Activated naive CD4-positive, alpha-beta T cell (primary cell): ENCODE results near the gene DNAJC13.
A peak's percentile ranks its signal among the peaks of the same experiment; 100 is the strongest.

Experiments used
- DNase-seq, 4 experiments: peaks; one replicate each; lab custom pipeline; 2025; lab: John Stamatoyannopoulos, UW

The DNAJC13 gene

DNA sequence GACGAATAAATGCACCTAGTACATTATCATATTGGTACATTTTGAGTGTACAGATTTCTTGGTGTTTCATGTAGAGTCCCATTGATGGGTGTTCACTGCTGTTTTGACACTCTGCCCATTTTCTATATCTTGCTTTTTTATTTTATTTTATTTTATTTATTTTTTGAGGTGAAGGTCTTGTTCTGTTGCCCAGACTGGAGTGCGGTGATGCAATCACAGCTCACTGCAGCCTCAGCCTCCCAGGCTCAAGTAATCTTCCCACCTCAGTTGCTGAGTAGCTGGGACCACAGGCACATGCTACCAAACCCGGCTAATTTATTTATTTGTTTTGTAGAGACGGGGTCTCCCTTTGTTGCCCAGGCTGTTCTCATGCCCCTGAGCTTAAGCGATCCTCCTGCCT, 44.2 kb downstream of the DNAJC13 start:
- DNase-seq: no peak

DNA sequence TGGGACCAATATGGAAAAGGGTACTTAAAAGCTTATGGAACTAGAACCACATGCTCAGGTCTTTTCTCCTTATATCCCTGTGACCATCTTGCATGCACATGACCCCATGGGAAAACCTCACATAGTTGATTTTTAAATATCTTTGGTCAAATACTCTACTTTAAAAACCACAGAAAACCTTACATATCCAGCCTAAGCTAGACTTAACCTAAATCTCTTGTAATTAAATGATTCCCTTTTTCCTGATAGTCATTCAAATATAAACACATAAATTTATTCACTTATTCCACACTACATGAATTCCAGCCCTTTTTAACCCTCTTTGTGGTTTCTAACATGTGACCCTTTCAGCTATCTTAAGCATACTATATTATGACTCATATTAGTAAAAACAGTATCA, 46.8 kb downstream of the DNAJC13 start:
- no peak for DNase-seq

DNA sequence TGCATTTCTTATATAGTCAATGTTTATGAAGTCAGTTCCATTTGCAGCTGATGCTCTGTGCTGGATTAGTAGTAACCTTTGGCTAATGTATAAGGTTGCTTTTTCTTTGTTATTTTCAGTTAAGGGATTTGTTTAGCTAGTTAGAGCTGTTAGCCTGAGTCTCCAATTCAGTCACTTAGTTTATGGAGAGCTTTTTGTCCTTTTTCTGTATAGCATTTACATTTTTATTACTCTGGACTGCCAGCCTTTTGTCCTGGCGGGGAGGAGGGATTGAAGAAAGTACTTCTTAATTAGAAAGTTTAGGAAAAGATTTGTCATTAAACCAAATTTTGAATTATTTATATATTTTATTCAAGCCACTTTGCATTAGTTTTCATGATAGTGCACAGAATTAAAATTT, 52.0 kb downstream of the DNAJC13 start:
- no peak for DNase-seq

DNA sequence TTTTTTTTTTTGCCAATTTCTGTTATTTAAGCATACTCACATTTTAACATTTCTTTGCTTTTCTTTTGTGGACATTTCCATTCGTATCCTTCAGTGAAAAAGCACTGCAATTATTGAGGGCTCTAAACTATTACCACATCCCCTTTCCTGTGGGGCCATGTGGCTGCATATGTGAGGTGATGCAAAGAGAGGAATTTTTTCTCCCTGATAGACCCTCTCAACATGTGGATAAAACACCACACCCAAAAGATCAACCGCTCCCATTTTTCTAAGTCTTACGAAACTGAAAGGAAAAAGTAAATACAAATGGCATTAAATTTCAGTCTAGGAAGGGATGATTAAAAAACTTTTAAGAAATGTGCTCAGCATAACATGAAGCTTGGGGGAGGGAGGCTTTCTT, 68.8 kb downstream of the DNAJC13 start:
- no peak for DNase-seq

DNA sequence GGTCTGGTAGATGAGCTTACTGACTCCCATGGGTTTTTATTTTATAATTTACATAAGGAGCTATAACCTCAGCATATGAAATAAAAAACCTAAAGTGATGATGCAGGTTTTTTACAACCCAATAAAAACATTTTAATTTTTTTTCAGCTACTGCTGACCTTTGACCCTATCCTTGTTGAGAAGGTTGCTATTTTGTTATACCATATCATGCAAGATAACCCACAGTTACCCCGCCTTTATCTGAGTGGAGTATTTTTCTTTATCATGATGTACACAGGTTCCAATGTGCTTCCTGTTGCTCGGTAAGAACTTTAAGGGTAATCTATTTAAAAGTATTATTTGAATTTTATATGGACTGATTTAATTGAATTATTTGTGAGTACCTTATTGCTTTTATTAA, 70.8 kb downstream of the DNAJC13 start:
- DNase-seq: no peak

DNA sequence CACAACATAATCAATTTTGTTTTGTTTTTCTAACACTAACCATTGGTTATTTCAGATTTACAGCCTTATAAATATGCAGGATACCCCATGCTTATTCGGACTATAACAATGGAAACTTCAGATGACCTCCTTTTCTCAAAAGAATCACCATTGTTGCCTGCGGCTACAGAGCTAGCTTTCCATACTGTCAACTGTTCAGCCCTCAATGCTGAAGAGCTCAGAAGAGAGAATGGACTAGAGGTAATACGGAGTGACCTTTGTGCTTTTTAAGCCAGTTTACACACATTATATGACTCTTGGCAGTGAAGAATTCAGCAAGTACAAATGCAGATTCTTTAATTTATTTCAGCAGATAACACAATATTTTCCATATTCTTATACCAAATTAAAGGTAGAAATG, 81.8 kb downstream of the DNAJC13 start:
- no peak for DNase-seq

GRCh38 chr3:132503559-132503958, 86.3 kb downstream of the DNAJC13 start:
- DNase-seq: no peak

- no peak for DNase-seq
Measured at GRCh38 chr3:132504375-132504933, 87.2 kb downstream of the DNAJC13 start.

- DNase-seq: no peak
Measured at GRCh38 chr3:132507657-132508056, 90.4 kb downstream of the DNAJC13 start.

DNA sequence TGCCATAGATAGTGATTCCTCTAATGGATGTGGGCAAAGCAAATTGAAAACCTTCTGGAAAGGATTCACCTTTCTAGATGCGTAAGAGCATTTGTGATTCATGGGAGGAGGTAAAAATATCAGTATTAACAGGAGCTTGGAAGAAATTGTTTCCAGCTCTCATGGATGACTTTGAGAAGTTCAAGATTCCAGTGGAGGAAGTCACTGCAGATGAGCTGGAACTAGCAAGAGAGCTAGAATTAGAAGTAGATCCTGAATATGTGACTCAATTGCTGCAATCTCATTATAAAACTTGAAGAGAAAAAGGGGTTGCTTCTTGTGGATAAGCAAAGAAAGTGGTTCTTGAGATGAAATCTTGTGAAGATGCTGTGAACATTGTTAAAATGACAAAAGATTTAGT, 91.8 kb downstream of the DNAJC13 start:
- no peak for DNase-seq

DNA sequence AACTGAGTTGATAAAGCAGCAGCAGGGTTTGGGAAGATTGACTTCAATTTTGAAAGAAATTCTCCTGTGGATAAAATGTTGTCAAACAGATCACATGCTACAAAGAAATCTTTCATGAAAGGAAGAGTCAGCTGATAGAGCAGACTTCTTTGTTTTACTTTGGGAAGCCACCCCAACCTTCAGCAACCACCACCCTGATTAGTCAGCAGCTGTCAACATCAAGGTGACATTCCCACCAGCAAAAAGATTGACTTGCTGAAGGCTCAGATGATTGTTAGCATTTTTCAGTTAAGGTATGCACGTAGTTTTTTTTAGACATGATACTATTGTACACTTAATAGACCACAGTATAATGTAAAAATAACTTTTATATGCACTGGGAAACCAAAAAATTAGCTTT, 92.2 kb downstream of the DNAJC13 start:
- no peak for DNase-seq

DNA sequence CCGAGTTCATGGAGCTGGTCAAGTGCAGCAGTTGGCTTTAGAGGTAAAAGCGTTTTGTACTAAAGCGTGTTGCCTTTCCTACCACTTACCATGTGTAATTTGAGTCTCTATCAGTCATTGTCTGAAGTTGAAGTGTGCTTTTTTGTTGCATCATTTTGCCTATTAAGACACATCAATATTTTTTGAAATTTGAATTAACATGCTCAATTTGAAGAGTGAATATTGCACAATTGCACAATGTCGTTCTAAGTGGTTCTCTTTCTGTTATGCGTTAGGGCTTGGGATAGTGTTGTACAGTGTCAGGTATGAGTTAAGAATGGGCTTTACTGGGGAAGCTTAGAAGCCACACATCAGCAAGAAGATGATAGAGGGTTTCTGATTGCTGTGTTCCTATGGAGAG, 95.8 kb downstream of the DNAJC13 start:
- no peak for DNase-seq

GRCh38 chr3:132517311-132517710, 100.0 kb downstream of the DNAJC13 start:
- no peak for DNase-seq

- no peak for DNase-seq
Measured at GRCh38 chr3:132519914-132520313, 102.6 kb downstream of the DNAJC13 start.

GRCh38 chr3:132521901-132522300, 104.6 kb downstream of the DNAJC13 start:
- no peak for DNase-seq

GRCh38 chr3:132522353-132522752, 105.1 kb downstream of the DNAJC13 start:
- no peak for DNase-seq

DNA sequence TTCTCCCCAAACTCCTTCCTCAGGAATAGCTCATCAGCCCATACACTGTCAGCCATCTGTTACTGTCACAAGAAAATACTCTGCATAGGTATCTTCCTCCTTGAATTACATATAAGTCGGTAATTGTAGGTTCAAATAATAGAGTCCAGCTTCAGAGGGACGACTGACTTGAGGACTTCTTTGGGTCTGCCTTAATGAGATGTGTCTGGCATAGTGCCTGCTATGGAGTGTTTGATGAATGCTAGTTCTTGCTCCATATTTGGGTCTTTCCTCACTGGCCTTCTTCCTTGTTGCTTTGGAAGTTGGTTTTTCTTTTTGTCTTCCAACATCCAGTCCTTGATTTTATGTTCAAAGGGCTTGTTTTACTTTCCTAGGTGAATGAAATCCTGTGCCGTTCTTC, 113.3 kb downstream of the DNAJC13 start:
- no peak for DNase-seq

DNA sequence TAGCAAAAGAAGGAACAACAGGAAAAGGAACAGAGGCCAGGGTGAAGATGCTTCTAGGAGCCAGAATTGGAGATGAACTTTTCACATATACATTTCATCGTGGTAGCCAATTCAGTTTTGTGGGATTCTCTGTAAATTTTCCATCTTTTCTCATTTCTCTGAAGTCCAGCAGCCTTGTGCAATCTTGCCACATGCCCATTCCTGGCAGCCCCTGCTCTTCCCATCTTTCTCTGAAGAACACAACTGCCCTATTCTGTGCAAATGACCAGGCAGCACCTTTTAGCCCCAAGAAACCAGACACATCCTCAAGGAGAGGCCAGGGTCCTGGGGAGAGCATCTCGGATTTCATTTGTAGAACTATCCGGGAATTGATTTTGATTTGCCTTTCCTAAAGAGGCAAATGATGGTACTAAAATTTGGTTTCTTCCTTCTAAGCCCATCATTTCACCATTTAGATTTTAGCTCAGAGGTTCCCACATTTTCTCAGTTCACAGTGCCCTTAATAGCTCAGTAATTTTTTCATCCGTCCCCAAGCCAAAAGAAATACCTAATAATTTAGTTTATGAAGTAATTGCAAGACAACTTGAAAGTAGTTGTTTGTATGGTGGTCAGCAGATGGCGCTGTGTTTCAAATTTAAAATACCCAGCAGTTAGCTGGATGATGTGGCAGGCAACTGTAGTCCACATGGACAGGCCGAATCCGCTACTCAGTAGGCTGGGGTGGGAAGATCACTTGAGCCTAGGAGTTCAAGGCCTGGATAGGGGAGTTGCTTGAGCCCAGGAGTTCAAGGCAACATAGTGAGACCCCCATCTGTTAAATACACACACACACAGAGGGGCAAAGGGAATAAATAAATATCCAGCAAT, 118.5 kb downstream of the DNAJC13 start:
- peak in 1 of 4 experiments; percentile 4 for DNase-seq

DNA sequence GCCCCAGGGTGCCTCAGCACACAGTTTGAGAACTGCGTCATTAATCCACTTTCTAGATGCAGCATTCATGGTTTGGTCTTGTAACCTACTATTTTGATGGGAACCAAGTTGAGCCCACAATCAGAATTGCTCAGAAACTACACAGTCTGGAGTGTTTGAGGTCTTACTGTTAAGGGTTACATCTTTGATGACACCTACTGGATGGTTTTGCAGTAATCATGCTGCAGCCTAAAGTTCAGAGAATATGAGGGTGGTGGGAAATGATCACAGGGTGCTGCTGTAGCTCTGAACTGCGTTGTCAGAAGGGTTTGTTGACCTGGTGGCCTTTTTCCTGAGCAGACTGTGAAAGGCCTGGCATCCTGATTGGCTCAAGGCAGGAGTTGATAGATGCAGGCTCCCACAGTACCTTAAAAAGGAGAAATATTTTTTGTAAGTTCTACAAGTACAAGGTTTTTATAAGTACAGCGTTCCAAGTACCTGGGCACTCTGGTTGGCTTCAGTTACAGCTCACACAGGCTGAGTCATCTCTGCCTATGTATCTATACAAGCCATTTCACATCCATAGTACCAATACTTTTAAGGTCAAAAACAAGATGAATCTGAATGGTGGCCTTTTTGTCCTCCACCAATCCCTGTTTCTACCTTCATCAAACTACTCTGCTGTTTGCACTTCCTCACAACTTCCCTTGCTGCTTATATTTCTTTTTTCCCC, 119.3 kb downstream of the DNAJC13 start:
- no peak for DNase-seq

DNA sequence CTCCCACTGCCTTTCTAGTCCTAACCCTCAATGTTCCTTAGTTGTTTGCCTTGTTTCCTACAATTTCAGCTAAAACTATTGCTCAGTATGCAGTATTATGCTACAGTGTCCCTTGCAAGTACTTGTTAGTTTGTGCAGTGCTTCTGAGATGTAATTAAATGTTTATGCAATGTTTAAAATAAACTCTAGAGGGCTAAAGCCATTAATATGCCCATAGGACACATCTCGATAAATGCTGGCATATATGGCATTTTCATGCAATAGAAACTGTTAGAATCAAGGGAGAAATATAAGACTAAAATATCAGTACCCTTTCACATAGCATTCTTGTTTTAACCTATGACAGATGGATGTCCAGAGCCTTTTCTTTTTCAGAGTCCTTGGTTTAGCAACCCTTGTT, 120.0 kb downstream of the DNAJC13 start:
- DNase-seq: no peak

GRCh38 chr3:132538072-132538471, 120.8 kb downstream of the DNAJC13 start:
- no peak for DNase-seq

DNA sequence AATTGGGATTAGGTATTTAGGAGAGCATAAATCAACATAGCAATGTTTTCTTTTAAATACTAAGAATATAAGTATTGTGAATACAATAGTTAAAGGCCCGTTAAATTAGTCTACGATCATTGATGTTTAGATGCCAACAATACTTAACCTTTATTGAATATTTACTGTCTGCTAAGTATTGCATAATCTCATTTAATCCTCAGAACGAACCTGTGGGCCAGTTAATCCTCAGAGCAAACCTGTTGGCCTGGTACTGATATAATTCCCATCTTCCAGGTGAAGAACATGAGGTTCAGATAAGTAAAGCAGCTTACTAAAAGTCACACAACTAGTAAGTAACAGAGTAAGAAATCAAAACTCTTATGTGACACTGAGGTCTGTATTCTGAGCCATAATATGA, 122.4 kb downstream of the DNAJC13 start:
- DNase-seq: no peak

DNA sequence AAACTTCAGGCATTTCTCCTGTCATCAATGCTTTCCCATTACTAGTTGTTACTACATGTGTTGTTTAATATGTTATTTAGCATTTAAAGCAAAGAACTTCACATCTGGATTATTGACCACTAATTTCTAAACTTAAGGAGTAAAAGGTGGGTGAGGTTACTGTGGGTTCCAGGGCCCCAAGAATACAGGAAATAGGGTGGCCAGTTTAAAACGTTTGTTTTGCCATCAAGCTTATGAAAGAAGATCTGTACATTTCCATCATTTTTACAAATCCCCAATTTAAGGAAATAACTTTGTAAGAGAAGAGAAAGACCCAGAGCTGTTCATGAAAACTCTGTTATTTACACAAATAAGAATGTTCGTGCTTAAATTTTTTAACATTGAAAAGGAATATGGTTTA, 125.3 kb downstream of the DNAJC13 start:
- DNase-seq: no peak
